CD4-positive, alpha-beta memory T cell (primary cell): ENCODE results near the gene CPSF4L. TPM values are rescaled to one million over a fixed set of nuclear protein-coding genes. Genes with fewer than 3 reads are reported as not detected.

Source experiments
- CTCF ChIA-PET: fragments of 350-600 bp; sonication (Branson Sonifier 250); formaldehyde crosslinking; loops from one replicate; lab custom pipeline; 2021; ENCODE audit warnings: inconsistent platforms; ENCODE audit not compliant: partially characterized antibody; lab: Charles Lee
- POLR2A ChIA-PET: fragments of 350-600 bp; sonication (Branson Sonifier 250); formaldehyde crosslinking; loops from one replicate; lab custom pipeline; 2021; ENCODE audit not compliant: partially characterized antibody; lab: Charles Lee
- DNase-seq, 5 donors: peaks; one replicate each; pipeline versions ENCODE4 v3.0.0 to v3.0.0-alpha.2; 2020 to 2022; ENCODE audit warnings: mixed read lengths in 1 of 5
- H3K27ac ChIP-seq: one replicate; pipeline ENCODE4 v1.7.0; 2013; ENCODE audit warnings: low read depth, low read length
- H3K27me3 ChIP-seq: 2 replicates; pipeline ENCODE4 v1.7.0; 2013; ENCODE audit warnings: mild to moderate bottlenecking, low read length, moderate library complexity; ENCODE audit not compliant: insufficient read depth
- H3K36me3 ChIP-seq: 2 replicates; pipeline ENCODE4 v1.7.0; 2013; ENCODE audit warnings: mild to moderate bottlenecking, low read length, moderate library complexity; ENCODE audit not compliant: insufficient read depth
- H3K4me1 ChIP-seq: 2 replicates; pipeline ENCODE4 v1.7.0; 2013; ENCODE audit warnings: mild to moderate bottlenecking, low read length, moderate library complexity; ENCODE audit not compliant: insufficient read depth
- H3K4me3 ChIP-seq, 2 donors: one replicate each; pipeline ENCODE4 v1.7.0; 2013; ENCODE audit warnings: low read length in 2 of 2, mild to moderate bottlenecking in 1 of 2
- H3K9me3 ChIP-seq, 2 donors: one replicate each; pipeline ENCODE4 v1.7.0; 2013; ENCODE audit warnings: low read length in 2 of 2, control low read depth in 1 of 2; ENCODE audit not compliant: control insufficient read depth in 1 of 2
- H3K27ac Mint-ChIP-seq, 7 donors: one replicate each; pipeline ENCODE4 v1.8.0; 2020 to 2021; ENCODE audit warnings: mixed read lengths in 7 of 7, mild to moderate bottlenecking in 6 of 7, inconsistent platforms in 3 of 7, moderate library complexity in 3 of 7
- H3K27me3 Mint-ChIP-seq, 2 donors: one replicate each; pipeline ENCODE4 v1.8.0; 2020 to 2021; ENCODE audit warnings: mixed read lengths in 2 of 2
- H3K36me3 Mint-ChIP-seq, 2 donors: one replicate each; pipeline ENCODE4 v1.8.0; 2020 to 2021; ENCODE audit warnings: mixed read lengths in 2 of 2, inconsistent platforms in 1 of 2, mild to moderate bottlenecking in 1 of 2
- H3K4me1 Mint-ChIP-seq, 4 donors: one replicate each; pipeline ENCODE4 v1.8.0; 2020 to 2021; ENCODE audit warnings: mixed read lengths in 4 of 4, mild to moderate bottlenecking in 1 of 4
- H3K4me3 Mint-ChIP-seq, 8 donors: one replicate each; pipeline ENCODE4 v1.8.0; 2020 to 2021; ENCODE audit warnings: mixed read lengths in 8 of 8, mild to moderate bottlenecking in 7 of 8, moderate library complexity in 6 of 8, inconsistent platforms in 3 of 8
- H3K9me3 Mint-ChIP-seq, 8 donors: one replicate each; pipeline ENCODE4 v1.8.0; 2020 to 2021; ENCODE audit warnings: mixed read lengths in 8 of 8, mild to moderate bottlenecking in 5 of 8, inconsistent platforms in 3 of 8, moderate library complexity in 1 of 8
- intact Hi-C: fragments of 100-400 bp; cut with micrococcal nuclease; formaldehyde crosslinking; loops from one replicate; pipeline ENCODE4 v1.15.1; 2023
- polyA plus RNA-seq, 2 donors: library from polyadenylated mRNA; unstranded; fragments of 300-500 nt; fragmentation: Illumina TruSeq; gene quantifications; one replicate each; pipeline ENCODE4 v1.2.3, GENCODE V29; 2021
- total RNA-seq, 2 experiments: library from RNA; stranded (reverse); gene quantifications; one replicate each; pipeline ENCODE4 v1.2.3, GENCODE V29; 2021

The CPSF4L gene
- total and polyA plus RNA-seq, 4 experiments from 2014 or later, result not detected

DNA sequence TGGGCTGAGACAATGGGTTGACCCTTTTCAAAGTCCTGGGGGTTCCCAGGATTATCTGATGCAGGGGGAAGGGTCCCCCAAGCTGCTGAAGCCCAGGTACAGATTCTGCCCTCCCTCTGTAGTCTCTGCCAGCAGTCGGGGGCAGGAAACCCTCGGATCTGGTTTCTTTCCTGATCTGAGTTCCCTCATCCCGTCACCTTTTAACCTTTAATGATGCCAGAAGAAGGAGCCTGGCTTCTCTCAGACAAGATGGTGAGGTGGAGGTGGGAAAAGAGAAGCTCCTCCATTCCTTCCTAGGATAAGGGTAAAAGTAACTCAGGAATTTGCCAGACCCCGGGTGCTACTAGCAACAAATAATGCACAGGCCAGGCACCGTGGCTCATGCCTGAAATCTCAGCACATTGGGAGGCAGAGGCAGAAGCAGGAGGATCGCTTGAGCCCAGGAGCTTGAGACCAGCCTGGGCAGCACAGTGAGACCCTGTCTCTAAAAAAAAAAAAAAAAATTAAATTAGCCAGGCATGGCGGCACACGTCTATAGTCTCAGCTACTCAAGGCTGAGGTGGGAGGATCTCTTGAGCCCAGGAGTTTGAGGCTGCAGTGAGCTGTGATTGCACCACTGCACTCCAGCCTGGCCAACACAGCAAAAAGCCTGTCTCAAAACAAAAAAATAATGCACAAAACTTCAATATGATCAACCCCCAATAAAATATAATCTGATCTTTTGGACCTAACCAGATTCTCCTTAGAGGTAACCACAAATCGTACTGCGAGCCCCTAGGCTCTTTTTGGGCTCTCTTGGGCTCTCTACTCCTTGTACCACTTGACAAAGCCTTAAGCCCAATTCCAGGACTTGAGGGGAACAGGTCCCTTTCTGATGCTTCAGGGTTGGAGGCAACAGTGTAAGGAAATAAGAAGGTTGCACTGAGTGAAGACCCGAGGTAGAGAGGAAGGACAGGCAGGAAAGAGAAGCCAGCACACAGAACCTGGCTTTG lies 44.5 kb upstream of the CPSF4L start:
- ChIA-PET POLR2A (no interaction called here), CTCF (no interaction called here)
- intact Hi-C loops, result no loop called here
- Mint-ChIP-seq H3K4me3 (no peak overlapping the region), H3K27me3 (peaks cover 0 to 3% of the 10 kb centered on the region in 2 donors), H3K36me3 (no peaks in the 10 kb centered on the region), H3K27ac (no peak overlapping the region), H3K9me3 (no peaks in the 10 kb centered on the region), H3K4me1 (peaks cover 5 to 14% (median 9%) of the 10 kb centered on the region in 4 donors)
- no peak overlapping the region for H3K27ac ChIP-seq
- peaks cover 10% of the 10 kb centered on the region for H3K4me1 ChIP-seq
- H3K4me3 ChIP-seq, result no peak overlapping the region
- H3K27me3 ChIP-seq, result no peaks in the 10 kb centered on the region
- no peak for DNase-seq
- no peaks in the 10 kb centered on the region for H3K9me3 ChIP-seq
- no peaks in the 10 kb centered on the region for H3K36me3 ChIP-seq

DNA sequence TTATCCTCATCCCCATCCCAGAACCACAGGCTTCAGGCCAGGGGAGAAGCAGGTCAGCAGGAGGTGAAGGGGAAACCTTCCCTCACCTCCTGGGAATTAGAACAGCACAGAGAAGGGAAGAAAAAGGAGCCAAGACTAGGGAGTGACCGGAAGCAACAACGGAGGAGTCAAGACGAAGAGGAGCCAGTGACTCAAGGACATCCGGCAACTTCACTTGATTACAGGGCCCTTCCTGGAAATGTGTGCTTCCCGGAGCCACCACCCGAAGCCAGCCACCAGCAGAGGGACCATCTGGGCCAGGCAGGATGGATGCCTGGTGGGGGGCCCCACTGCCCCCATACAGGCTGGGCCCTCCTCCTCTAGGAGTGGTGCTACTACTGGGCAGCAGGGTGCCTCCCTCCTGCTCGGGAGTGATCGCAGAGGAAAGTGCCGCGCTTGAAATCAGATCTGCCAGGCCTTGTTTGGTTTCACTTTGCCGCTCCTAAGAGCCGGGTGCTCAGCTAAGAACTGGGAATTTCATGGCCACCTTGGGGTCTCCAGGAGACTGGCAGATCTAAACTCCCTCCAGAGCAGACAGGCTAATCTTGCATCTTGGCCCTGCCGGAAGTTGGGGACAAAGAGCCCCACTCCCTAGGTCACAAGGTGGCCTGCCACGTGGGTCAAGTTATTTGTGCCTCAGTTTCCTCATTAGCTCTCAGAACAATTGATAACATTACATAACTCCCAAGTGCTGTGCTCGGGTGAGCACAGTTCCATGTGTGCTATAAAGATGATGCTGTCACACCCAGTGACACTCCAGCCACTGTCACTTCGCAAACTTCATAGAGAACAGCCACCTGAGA lies 43.5 kb upstream of the CPSF4L start:
- Mint-ChIP-seq H3K4me1 (peaks cover 3 to 11% (median 5%) of the 10 kb centered on the region in 4 donors), H3K27ac (no peak overlapping the region), H3K4me3 (peak overlapping the region in 4 of 8 donors; percentile 13 to 73 (median 67)), H3K36me3 (no peaks in the 10 kb centered on the region), H3K27me3 (peaks cover 0 to 3% of the 10 kb centered on the region in 2 donors), H3K9me3 (no peaks in the 10 kb centered on the region)
- Histone ChIP-seq H3K9me3 (no peaks in the 10 kb centered on the region), H3K36me3 (no peaks in the 10 kb centered on the region), H3K27ac (no peak overlapping the region), H3K27me3 (no peaks in the 10 kb centered on the region), H3K4me3 (no peak overlapping the region), H3K4me1 (peaks cover 5% of the 10 kb centered on the region)
- ChIA-PET POLR2A (no interaction called here), CTCF (no interaction called here)
- no peak for DNase-seq
- intact Hi-C loops, result no loop called here

DNA sequence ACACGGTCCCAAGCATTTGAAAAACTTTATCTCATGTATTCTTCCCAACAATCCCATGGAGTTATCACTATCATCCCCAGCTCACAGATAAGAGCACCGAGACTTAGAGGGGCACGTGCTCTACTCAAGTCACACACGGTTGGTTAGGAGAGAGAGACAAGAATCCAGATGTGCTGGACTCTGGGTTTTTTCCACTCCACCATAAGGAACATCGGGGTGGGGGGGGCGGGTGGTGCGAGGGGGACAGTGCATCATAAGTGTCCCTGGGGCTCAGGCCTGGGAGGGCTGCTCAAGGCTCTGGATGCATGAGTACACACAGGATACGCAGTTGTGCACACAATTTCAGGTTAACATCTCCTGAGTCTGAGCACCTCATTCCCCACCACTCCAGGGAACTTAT lies 42.8 kb upstream of the CPSF4L start:
- CTCF ChIA-PET, result no interaction called here
- Mint-ChIP-seq H3K4me1 (peaks cover 0 to 3% (median under 1%) of the 10 kb centered on the region in 4 donors), H3K27ac (no peak overlapping the region), H3K27me3 (peaks cover 0 to 3% of the 10 kb centered on the region in 2 donors), H3K36me3 (no peaks in the 10 kb centered on the region), H3K4me3 (no peak overlapping the region), H3K9me3 (no peaks in the 10 kb centered on the region)
- no peaks in the 10 kb centered on the region for H3K4me1 ChIP-seq
- H3K27ac ChIP-seq, result no peak overlapping the region
- no peaks in the 10 kb centered on the region for H3K9me3 ChIP-seq
- DNase-seq, result no peak
- POLR2A ChIA-PET, result no interaction called here
- no peak overlapping the region for H3K4me3 ChIP-seq
- H3K36me3 ChIP-seq, result no peaks in the 10 kb centered on the region
- no peaks in the 10 kb centered on the region for H3K27me3 ChIP-seq
- intact Hi-C loops, result no loop called here

DNA sequence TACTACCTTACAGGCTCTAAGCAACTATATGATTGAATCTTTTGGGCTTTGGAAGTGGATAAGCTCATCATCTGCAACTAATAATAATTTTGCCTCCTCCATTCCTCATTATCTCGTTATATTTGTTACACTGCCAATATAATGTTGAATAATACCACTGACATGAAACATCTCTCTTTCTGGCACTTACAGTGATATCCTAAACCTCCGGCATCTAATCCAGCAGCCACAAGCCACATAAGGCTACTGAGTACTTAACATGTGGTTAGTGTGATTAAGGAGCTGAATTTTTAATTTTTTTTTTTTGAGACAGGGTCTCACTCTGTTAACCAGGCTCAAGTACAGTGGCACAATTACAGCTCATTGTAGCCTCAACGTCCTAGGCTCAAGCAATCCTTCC lies 40.5 kb upstream of the CPSF4L start:
- Histone ChIP-seq H3K4me3 (no peak overlapping the region), H3K4me1 (no peaks in the 10 kb centered on the region), H3K36me3 (no peaks in the 10 kb centered on the region), H3K27me3 (no peaks in the 10 kb centered on the region), H3K9me3 (no peaks in the 10 kb centered on the region), H3K27ac (no peak overlapping the region)
- intact Hi-C loops, result no loop called here
- POLR2A ChIA-PET, result no interaction called here
- Mint-ChIP-seq H3K27ac (no peak overlapping the region), H3K4me3 (no peak overlapping the region), H3K9me3 (no peaks in the 10 kb centered on the region), H3K4me1 (peaks cover 0 to 1% (median 0%) of the 10 kb centered on the region in 4 donors), H3K27me3 (peaks cover 0 to 3% of the 10 kb centered on the region in 2 donors), H3K36me3 (no peaks in the 10 kb centered on the region)
- DNase-seq, result no peak
- CTCF ChIA-PET, result interaction anchor here (1.2 kb wide), 1 partner anchor 47 kb away, joined by 3 read pairs; no protein-coding TSS in a partner anchor

DNA sequence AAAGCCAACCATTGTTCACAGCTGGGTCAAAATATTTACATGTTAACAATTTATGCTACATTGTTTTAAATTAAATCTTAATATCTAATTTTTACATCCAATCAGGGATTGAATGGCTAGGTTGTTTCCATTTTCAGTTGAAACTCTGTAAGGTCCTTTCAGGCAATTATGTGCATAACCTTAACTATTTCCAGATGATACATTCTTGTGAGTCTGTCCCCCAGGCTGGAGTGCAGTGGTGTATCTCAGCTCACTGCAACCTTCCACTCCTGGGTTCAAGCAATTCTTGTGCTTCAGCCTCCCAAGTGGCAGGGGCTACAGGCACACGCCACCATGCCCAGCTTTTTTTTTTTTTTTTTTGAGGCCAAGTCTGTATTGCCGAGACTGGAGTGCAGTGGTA lies 39.7 kb upstream of the CPSF4L start:
- no peaks in the 10 kb centered on the region for H3K27me3 ChIP-seq
- no peaks in the 10 kb centered on the region for H3K4me1 ChIP-seq
- DNase-seq, result no peak
- H3K9me3 ChIP-seq, result no peaks in the 10 kb centered on the region
- H3K27ac ChIP-seq, result no peak overlapping the region
- H3K36me3 ChIP-seq, result no peaks in the 10 kb centered on the region
- H3K4me3 ChIP-seq, result no peak overlapping the region
- H3K4me3 Mint-ChIP-seq, result no peak overlapping the region
- no peaks in the 10 kb centered on the region for H3K36me3 Mint-ChIP-seq
- CTCF ChIA-PET, result interaction anchor here (0.8 to 1.2 kb wide), 2 partner anchors 46 to 56 kb away, joined by 3 to 4 read pairs; no protein-coding TSS in a partner anchor
- peaks cover 0 to 3% of the 10 kb centered on the region in 2 donors for H3K27me3 Mint-ChIP-seq
- intact Hi-C loops, result no loop called here
- no peaks in the 10 kb centered on the region for H3K9me3 Mint-ChIP-seq
- POLR2A ChIA-PET, result no interaction called here
- H3K4me1 Mint-ChIP-seq, result peaks cover 0 to 1% (median 0%) of the 10 kb centered on the region in 4 donors
- no peak overlapping the region for H3K27ac Mint-ChIP-seq

DNA sequence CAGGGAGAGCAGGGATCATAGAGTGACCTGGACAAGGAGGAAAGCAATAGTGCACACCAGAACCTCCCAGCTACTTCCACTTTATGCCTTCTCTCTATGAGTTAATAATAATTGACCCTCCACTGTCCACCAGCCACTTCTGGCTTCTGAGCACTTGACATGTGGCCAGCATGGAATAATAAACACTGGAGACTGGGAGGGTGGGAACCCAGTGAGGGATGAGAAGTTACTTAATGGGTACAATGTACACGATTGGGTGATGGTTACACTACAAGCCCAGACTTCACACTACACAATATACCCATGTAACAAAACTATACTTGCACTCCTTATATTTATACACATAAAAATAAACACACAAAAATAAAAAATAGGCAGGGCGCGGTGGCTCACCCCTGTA lies 38.7 kb upstream of the CPSF4L start:
- Mint-ChIP-seq H3K36me3 (no peaks in the 10 kb centered on the region), H3K4me3 (no peak overlapping the region), H3K9me3 (no peaks in the 10 kb centered on the region), H3K27ac (peak overlapping the region in 1 of 7 donors; percentile 42), H3K27me3 (peaks cover 0 to 4% of the 10 kb centered on the region in 2 donors), H3K4me1 (peaks cover 0 to 1% (median 0%) of the 10 kb centered on the region in 4 donors)
- no peak overlapping the region for H3K4me3 ChIP-seq
- H3K27ac ChIP-seq, result no peak overlapping the region
- H3K36me3 ChIP-seq, result no peaks in the 10 kb centered on the region
- H3K27me3 ChIP-seq, result no peaks in the 10 kb centered on the region
- ChIA-PET POLR2A (no interaction called here), CTCF (no interaction called here)
- no peaks in the 10 kb centered on the region for H3K9me3 ChIP-seq
- DNase-seq, result no peak
- intact Hi-C loops, result no loop called here
- no peaks in the 10 kb centered on the region for H3K4me1 ChIP-seq
